ENCODE data around the gene NACC1.

DNA sequence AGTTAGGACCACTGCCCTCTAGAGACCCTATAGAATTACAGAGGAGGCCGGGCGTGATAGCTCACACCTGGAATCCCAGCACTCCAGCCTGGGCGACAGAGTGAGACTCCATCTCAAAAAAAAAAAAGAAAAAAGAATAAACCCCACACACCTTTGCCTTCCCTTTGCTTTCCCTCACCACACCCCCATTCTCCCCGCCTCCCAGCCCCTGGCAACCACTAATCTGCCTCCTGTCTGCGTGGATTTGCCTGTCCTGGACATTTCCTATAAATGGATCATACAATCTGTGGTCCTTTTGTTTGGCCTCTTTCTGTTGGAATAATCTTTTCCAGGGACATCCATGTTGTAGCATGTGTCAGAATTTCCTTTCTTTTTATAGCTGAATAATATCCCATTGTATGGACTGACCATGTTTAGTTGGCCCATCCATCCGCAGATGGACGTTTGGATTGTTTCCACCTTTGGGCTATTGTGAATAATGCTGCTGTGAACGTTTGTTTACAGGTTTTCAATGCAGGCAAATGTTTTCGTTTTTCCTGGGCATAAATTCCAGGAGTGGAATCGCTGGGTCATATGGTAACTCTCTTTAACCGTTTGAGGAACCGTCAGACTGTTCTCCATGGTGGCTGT, 15.3 kb downstream of the NACC1 start:
- no peak for TF ChIP-seq EZH2 (IDR thresholded peaks at IDR 0.05; ENCODE audit: borderline replicate concordance, low read depth, low read length, poor library complexity, severe bottlenecking)
- TF ChIP-seq, protein P1, sequence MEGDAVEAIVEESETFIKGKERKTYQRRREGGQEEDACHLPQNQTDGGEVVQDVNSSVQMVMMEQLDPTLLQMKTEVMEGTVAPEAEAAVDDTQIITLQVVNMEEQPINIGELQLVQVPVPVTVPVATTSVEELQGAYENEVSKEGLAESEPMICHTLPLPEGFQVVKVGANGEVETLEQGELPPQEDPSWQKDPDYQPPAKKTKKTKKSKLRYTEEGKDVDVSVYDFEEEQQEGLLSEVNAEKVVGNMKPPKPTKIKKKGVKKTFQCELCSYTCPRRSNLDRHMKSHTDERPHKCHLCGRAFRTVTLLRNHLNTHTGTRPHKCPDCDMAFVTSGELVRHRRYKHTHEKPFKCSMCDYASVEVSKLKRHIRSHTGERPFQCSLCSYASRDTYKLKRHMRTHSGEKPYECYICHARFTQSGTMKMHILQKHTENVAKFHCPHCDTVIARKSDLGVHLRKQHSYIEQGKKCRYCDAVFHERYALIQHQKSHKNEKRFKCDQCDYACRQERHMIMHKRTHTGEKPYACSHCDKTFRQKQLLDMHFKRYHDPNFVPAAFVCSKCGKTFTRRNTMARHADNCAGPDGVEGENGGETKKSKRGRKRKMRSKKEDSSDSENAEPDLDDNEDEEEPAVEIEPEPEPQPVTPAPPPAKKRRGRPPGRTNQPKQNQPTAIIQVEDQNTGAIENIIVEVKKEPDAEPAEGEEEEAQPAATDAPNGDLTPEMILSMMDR (conservative IDR thresholded peaks at IDR 0.05; ENCODE audit: low read depth, low read length): no peak

Measured in A673 (cell line).